ENCODE data around the gene CHCHD1.
A peak's percentile ranks its signal among the peaks of the same experiment; 100 is the strongest.
"Not testable (repeated sequence)": the region's sequence is repeated elsewhere in the genome, so short reads cannot be mapped to it uniquely, and the experiment has no call there.

CHCHD1 gene

DNA sequence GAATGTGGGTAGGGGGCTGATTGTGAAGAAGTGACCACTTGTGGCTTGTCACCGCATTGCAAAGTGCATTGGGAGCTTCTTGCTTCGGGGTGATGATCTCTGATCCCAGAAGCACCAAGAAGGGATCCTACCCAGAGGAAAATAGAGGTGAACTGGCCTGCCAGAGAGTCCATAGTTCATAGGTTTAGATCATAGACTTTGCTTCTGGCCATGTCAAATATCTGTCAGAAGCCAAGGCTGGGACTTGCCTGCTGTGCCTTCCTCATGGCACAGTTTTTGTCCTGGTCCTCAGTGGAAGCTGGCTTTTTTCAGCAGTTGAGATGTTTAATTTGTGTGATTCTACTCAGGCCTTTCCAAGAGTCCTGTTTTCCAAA, 4.7 kb downstream of the CHCHD1 start:
- Histone ChIP-seq H3K9ac (ENCODE audit: low read depth, low read length) (peak overlapping the region; percentile 37), H3K4me3 (ENCODE audit: low read depth, low read length) (peak overlapping the region; percentile 79), H3K36me3 (ENCODE audit: control insufficient read depth, insufficient read depth, low read length) (peaks cover 17% of the 10 kb centered on the region), H3K4me1 (ENCODE audit: control insufficient read depth, insufficient read depth, low read length) (peaks cover 4% of the 10 kb centered on the region), H3K27me3 (ENCODE audit: control insufficient read depth, insufficient read depth, low read length) (no peaks in the 10 kb centered on the region), H3K9me3 (ENCODE audit: control insufficient read depth, insufficient read depth, low read length) (no peaks in the 10 kb centered on the region)

DNA sequence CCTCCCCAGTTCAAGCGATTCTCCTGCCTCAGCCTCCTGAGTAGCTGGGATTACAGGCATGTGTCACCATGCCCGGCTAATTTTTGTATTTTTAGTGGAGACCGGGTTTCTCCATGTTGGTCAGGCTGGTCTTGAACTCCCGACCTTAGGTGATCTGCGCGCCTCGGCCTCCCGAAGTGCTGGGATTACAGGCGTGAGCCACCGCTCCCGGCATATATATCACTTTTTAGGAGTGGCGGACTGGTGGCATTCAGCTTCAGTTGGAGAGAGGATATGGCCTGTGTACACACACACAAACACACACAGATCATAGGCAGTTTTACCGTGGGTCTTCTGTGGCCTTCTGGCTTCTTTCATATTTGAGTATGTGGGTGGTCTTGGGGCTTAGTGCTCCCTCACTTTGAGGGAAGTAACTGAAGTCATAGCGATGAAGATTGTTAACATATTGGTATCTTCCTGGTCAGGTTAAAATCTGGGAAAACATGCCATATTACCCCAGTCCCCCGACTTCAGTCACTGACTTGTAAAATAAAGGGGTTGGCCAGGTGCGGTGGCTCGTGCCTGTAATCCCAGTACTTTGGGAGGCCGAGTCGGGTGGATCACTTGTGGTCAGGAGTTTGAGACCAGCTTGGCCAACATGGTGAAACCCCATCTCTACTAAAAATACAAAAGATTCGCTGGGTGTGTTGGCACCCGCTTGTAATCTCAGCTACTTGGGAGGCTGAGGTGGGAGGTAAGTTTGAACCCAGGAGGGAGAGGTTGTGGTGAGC, 5.4 kb downstream of the CHCHD1 start:
- not testable (repeated sequence) for H3K9me3 ChIP-seq (ENCODE audit: control insufficient read depth, insufficient read depth, low read length); H3K4me1 ChIP-seq (ENCODE audit: control insufficient read depth, insufficient read depth, low read length); H3K4me3 ChIP-seq (ENCODE audit: low read depth, low read length); H3K27me3 ChIP-seq (ENCODE audit: control insufficient read depth, insufficient read depth, low read length); H3K9ac ChIP-seq (ENCODE audit: low read depth, low read length)
- H3K36me3 ChIP-seq (ENCODE audit: control insufficient read depth, insufficient read depth, low read length), result peaks cover 23% of the 10 kb centered on the region

GRCh38 chr10:73788864-73789658, 7.2 kb downstream of the CHCHD1 start:
- Histone ChIP-seq H3K4me1 (ENCODE audit: control insufficient read depth, insufficient read depth, low read length) (peaks cover 4% of the 10 kb centered on the region), H3K9ac (ENCODE audit: low read depth, low read length) (no peak overlapping the region), H3K9me3 (ENCODE audit: control insufficient read depth, insufficient read depth, low read length) (no peaks in the 10 kb centered on the region), H3K36me3 (ENCODE audit: control insufficient read depth, insufficient read depth, low read length) (peaks cover 31% of the 10 kb centered on the region), H3K4me3 (ENCODE audit: low read depth, low read length) (no peak overlapping the region), H3K27me3 (ENCODE audit: control insufficient read depth, insufficient read depth, low read length) (no peaks in the 10 kb centered on the region)

DNA sequence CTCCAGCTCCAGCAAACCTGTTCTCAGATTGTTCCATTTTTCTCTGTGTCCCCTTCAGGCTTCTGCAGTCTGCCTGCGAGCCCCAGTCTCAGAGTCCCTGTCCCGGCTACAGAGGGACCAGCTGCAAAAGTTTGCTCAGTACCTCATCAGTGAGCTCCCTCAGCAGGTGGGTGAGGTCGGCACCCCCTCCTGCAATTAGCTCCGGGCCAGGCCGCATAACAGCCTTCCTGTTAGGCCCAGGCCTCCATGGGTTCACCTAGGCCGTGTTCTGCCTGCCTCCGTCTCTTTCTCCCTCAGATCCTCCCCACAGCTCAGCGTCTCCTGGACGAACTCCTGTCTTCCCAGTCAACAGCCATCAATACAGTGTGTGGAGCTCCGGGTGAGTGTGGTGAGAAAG, 7.8 kb downstream of the CHCHD1 start:
- Histone ChIP-seq H3K9me3 (ENCODE audit: control insufficient read depth, insufficient read depth, low read length) (no peaks in the 10 kb centered on the region), H3K4me3 (ENCODE audit: low read depth, low read length) (no peak overlapping the region), H3K27me3 (ENCODE audit: control insufficient read depth, insufficient read depth, low read length) (no peaks in the 10 kb centered on the region), H3K4me1 (ENCODE audit: control insufficient read depth, insufficient read depth, low read length) (peaks cover 4% of the 10 kb centered on the region), H3K9ac (ENCODE audit: low read depth, low read length) (no peak overlapping the region), H3K36me3 (ENCODE audit: control insufficient read depth, insufficient read depth, low read length) (peaks cover 31% of the 10 kb centered on the region)

GRCh38 chr10:73790886-73791625, 9.2 kb downstream of the CHCHD1 start:
- H3K36me3 ChIP-seq (ENCODE audit: control insufficient read depth, insufficient read depth, low read length), result peaks cover 31% of the 10 kb centered on the region
- no peaks in the 10 kb centered on the region for H3K9me3 ChIP-seq (ENCODE audit: control insufficient read depth, insufficient read depth, low read length)
- H3K4me1 ChIP-seq (ENCODE audit: control insufficient read depth, insufficient read depth, low read length), result peaks cover 4% of the 10 kb centered on the region
- H3K9ac ChIP-seq (ENCODE audit: low read depth, low read length), result no peak overlapping the region
- no peak overlapping the region for H3K4me3 ChIP-seq (ENCODE audit: low read depth, low read length)
- no peaks in the 10 kb centered on the region for H3K27me3 ChIP-seq (ENCODE audit: control insufficient read depth, insufficient read depth, low read length)

- H3K9me3 ChIP-seq (ENCODE audit: control insufficient read depth, insufficient read depth, low read length), result no peaks in the 10 kb centered on the region
- no peak overlapping the region for H3K9ac ChIP-seq (ENCODE audit: low read depth, low read length)
- no peaks in the 10 kb centered on the region for H3K27me3 ChIP-seq (ENCODE audit: control insufficient read depth, insufficient read depth, low read length)
- no peaks in the 10 kb centered on the region for H3K4me1 ChIP-seq (ENCODE audit: control insufficient read depth, insufficient read depth, low read length)
- H3K4me3 ChIP-seq (ENCODE audit: low read depth, low read length), result no peak overlapping the region
- peaks cover 35% of the 10 kb centered on the region for H3K36me3 ChIP-seq (ENCODE audit: control insufficient read depth, insufficient read depth, low read length)
Measured at GRCh38 chr10:73791871-73792400, 10.1 kb downstream of the CHCHD1 start.

DNA sequence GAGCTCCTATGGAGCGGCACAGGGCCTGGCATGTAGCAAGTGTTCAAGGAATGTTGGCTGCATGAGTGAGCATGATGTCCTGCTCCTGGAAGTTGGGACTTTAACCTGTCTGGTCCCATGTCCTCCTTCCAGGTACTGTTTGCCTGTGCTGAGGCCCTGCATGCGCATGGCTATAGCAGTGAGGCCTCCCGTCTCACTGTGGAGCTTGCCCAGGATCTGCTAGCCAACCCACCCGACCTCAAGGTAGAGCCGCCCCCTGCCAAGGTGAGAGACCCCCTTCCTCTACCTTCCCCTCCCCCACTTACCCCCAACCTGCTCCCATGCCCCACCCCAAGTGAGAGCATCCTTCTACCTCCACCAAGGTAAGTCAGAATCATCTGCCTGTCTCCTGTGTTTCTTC, 11.6 kb downstream of the CHCHD1 start:
- no peak overlapping the region for H3K4me3 ChIP-seq (ENCODE audit: low read depth, low read length)
- H3K4me1 ChIP-seq (ENCODE audit: control insufficient read depth, insufficient read depth, low read length), result no peaks in the 10 kb centered on the region
- H3K9me3 ChIP-seq (ENCODE audit: control insufficient read depth, insufficient read depth, low read length), result no peaks in the 10 kb centered on the region
- H3K36me3 ChIP-seq (ENCODE audit: control insufficient read depth, insufficient read depth, low read length), result peaks cover 42% of the 10 kb centered on the region
- no peaks in the 10 kb centered on the region for H3K27me3 ChIP-seq (ENCODE audit: control insufficient read depth, insufficient read depth, low read length)
- no peak overlapping the region for H3K9ac ChIP-seq (ENCODE audit: low read depth, low read length)

DNA sequence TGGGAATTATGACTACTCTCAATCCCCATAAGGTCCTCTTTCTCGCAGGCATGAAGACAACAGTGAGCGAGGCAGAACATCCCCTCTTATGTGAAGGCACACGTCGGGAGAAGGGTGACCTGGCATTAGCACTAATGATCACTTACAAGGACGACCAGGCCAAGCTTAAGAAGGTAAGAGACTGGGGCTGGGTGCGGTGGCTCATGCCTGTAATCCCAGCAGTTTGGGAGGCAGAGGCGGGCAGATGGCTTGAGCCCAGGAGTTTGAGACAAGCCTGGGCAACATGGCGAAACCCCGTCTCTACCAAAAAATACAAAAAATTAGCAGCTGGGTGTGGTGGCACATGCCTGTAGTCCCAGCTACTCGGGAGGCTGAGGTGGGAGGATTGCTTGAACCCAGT, 13.6 kb downstream of the CHCHD1 start:
- not testable (repeated sequence) for H3K4me3 ChIP-seq (ENCODE audit: low read depth, low read length); H3K4me1 ChIP-seq (ENCODE audit: control insufficient read depth, insufficient read depth, low read length); H3K9ac ChIP-seq (ENCODE audit: low read depth, low read length); H3K9me3 ChIP-seq (ENCODE audit: control insufficient read depth, insufficient read depth, low read length); H3K27me3 ChIP-seq (ENCODE audit: control insufficient read depth, insufficient read depth, low read length)
- H3K36me3 ChIP-seq (ENCODE audit: control insufficient read depth, insufficient read depth, low read length), result peaks cover 49% of the 10 kb centered on the region

- H3K36me3 ChIP-seq (ENCODE audit: control insufficient read depth, insufficient read depth, low read length), result peaks cover 49% of the 10 kb centered on the region
- not testable (repeated sequence) for H3K9ac ChIP-seq (ENCODE audit: low read depth, low read length); H3K4me1 ChIP-seq (ENCODE audit: control insufficient read depth, insufficient read depth, low read length); H3K4me3 ChIP-seq (ENCODE audit: low read depth, low read length); H3K9me3 ChIP-seq (ENCODE audit: control insufficient read depth, insufficient read depth, low read length); H3K27me3 ChIP-seq (ENCODE audit: control insufficient read depth, insufficient read depth, low read length)
Measured at GRCh38 chr10:73796035-73796434, 14.2 kb downstream of the CHCHD1 start.

DNA sequence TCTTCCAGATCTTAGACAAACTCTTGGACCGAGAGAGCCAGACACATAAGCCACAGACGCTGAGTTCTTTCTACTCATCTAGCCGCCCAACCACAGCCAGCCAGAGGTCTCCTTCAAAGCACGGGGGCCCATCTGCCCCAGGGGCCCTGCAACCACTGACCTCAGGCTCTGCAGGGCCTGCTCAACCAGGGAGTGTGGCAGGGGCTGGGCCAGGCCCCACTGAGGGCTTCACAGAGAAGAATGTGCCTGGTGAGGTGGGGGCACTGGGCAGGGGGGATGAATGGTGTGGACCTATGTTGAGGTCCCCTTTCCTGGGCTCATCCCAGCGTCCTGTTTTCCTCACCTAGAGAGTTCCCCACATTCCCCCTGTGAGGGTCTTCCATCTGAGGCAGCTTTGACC, 14.9 kb downstream of the CHCHD1 start:
- H3K27me3 ChIP-seq (ENCODE audit: control insufficient read depth, insufficient read depth, low read length), result no peaks in the 10 kb centered on the region
- H3K4me3 ChIP-seq (ENCODE audit: low read depth, low read length), result no peak overlapping the region

GRCh38 chr10:73797324-73798025, 15.6 kb downstream of the CHCHD1 start:
- Histone ChIP-seq H3K4me1 (ENCODE audit: control insufficient read depth, insufficient read depth, low read length) (no peaks in the 10 kb centered on the region), H3K9ac (ENCODE audit: low read depth, low read length) (no peak overlapping the region), H3K4me3 (ENCODE audit: low read depth, low read length) (no peak overlapping the region), H3K36me3 (ENCODE audit: control insufficient read depth, insufficient read depth, low read length) (peaks cover 50% of the 10 kb centered on the region), H3K27me3 (ENCODE audit: control insufficient read depth, insufficient read depth, low read length) (no peaks in the 10 kb centered on the region), H3K9me3 (ENCODE audit: control insufficient read depth, insufficient read depth, low read length) (no peaks in the 10 kb centered on the region)

More for the DNA sequence above, 14.9 kb downstream of the CHCHD1 start:
- Histone ChIP-seq H3K36me3 (ENCODE audit: control insufficient read depth, insufficient read depth, low read length) (peaks cover 49% of the 10 kb centered on the region), H3K9ac (ENCODE audit: low read depth, low read length) (no peak overlapping the region), H3K9me3 (ENCODE audit: control insufficient read depth, insufficient read depth, low read length) (no peaks in the 10 kb centered on the region), H3K4me1 (ENCODE audit: control insufficient read depth, insufficient read depth, low read length) (no peaks in the 10 kb centered on the region)

Data from iPS-15b (cell line).